GM12801 (cell line): ENCODE measurements around the gene LASP1.

Source experiments
- CTCF ChIP-seq: IDR thresholded peaks from one replicate; pipeline ENCODE4 v1.5.1; 2011; ENCODE audit warnings: control low read depth; ENCODE audit not compliant: insufficient read length; ENCODE audit errors: extremely low read depth

LASP1 gene

DNA sequence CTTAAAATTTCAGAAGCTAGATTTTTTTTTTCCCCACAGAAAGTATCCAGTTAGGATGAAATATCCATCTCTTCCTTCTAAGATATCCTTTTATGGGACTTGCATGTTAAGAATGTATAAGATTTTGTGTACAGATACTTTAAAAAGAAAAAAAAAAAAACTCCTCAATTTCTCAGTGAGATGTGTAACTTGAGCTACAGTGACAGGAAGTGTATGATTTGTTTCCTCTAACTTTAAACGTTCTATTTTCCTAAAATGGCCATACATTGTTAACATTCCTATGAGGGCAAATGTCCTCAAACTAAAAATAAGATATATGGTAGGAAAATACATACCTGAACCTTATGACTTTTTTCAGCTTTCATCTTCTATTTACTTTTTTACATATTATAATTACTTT lies 88.5 kb downstream of the LASP1 start:
- no peak for TF ChIP-seq CTCF

DNA sequence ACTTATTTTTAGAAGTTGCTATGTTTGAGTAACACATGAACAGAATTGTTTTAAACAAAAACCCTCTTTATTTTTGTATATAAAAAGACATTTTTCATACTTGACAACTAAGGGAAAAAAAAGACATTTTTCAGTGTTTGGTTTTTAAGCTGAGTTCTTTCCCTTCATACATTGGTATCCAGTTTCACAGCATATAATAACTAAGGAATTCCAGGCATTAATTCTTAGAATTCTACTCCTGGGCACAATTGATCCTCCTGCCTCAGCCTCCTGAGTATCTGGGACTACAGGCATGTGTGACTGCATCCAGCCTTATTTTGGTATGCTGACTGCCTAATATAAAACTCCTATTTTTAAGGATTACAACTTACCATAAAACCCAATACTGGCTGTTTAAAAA lies 88.9 kb downstream of the LASP1 start:
- no peak for TF ChIP-seq CTCF

DNA sequence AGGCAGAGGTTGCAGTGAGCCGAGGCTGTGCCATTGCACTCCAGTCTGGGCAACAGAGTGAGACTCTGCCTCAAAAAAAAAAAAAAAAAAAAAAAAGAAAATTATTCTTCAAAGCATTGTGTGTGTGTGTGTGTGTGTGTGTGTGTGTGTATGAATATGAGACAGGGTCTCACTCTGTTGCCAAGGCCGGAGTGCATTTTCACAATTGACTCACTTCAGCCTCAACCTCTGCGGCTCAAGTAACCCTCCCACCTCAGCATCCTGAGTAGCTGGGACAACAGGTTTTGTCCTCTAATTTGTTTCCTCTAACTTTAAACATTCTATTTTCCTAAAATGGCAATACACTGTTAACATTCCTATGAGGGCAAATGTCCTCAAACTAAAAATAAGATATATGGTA lies 89.7 kb downstream of the LASP1 start:
- TF ChIP-seq CTCF, result no peak

DNA sequence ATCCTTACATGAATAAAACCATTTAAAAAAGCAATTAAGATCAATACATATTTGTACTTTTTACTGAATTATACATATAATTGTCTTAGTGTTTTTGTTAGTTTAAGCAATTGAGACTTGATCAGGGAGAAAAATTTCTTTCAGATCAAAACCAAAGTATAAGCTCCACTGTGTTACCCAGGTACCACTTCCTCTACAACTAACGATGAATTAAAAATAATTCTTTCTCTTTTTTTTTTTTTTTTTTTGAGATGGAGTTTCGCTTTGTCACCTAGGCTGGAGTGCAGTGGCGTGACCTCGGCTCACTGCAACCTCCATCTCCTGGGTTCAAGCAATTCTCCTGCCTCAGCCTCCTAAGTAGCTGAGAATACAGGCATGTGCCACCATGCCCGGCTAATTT lies 90.5 kb downstream of the LASP1 start:
- no peak for TF ChIP-seq CTCF

- no peak for TF ChIP-seq CTCF
Measured at GRCh38 chr17:38961413-38961812, 91.6 kb downstream of the LASP1 start.

DNA sequence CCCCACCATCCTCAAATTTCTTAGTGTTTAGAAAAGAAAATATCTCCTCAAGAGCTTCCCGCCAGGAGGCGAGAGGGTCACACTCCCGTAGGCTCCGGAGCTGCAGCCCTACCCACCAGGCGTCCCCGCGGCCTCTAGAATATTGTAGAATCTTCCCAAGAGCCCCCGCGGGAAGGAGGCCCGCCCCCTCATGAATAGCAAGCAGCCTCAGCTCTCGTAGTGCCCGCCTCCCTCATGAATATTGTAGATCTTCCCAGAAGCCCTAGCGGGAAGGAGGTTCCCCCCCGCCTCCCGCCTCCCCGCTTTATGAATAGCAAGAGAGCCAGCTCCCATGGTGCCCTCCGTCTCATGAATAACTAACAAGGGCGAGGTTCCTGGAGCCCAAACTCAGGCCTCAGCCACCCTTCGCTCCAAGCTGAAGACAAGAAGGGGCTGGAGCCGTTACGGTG lies 97.5 kb downstream of the LASP1 start, which contains the start of gene FBXO47:
TSS of gene FBXO47 (minus strand) at position 114 of the 449 bp plus-strand sequence. CDS start 4,378 bp downstream, outside the sequence.
- TF ChIP-seq CTCF, result no peak

DNA sequence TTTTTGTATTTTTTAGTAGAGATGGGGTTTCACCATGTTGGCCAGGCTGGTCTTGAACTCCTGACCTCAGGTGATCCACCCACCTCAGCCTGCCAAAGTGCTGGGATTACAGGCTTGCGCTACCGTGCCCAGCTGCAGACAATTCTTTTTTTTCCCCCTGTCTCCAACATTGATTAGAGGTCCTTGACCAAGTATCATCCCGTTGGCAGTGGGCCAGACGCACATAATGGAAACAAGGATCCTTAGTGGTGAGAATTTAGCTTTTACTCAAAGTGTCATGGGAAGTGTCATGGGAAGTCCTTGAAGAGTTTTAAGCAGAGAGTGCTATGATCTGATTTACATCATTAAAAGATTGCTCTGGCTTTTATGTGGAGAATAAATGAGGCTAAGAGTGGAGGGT lies 99.4 kb downstream of the LASP1 start:
- no peak for TF ChIP-seq CTCF

- TF ChIP-seq CTCF, result no peak
Measured at GRCh38 chr17:38970128-38970527, 100.3 kb downstream of the LASP1 start.
